H1 (cell line): ENCODE data around the gene HAT1. TPM values are rescaled to one million over a fixed set of nuclear protein-coding genes. Genes with fewer than 3 reads are reported as not detected.

ENCODE experiments used
- EP300 ChIP-seq, 2 experiments: IDR thresholded peaks; 1 replicate in 1 of 2; 2 replicates in 1 of 2; pipeline ENCODE4 v1.6.1; 2011 to 2012; ENCODE audit warnings: low read depth in 2 of 2, low read length in 2 of 2, mild to moderate bottlenecking in 2 of 2, borderline replicate concordance in 1 of 2, inconsistent platforms in 1 of 2, moderate library complexity in 1 of 2
- polyA plus RNA-seq, 7 experiments: library from polyadenylated mRNA; depleted of rRNA in 3 of 7; stranded (reverse) in 5 of 7; unstranded in 2 of 7; fragments of >200 nt in 5 of 7; fragments of 200-250 nt in 2 of 7; gene quantifications; 1 replicate in 5 of 7; 2 replicates in 1 of 7; 4 replicates in 1 of 7; pipeline versions ENCODE4 v1.2.1 to v1.2.3, GENCODE V29; 2011 to 2013; ENCODE audit warnings: missing spikeins in 2 of 7, mixed read lengths in 2 of 7
- total RNA-seq: library from RNA; stranded (reverse); fragmentation: NEBNext Ultra II Directional; extraction: Animal tissue kit (Norgen Biotek cat#: 25700); gene quantifications from 2 replicates; pipeline ENCODE4 v1.2.1, GENCODE V29; 2021

The HAT1 gene
- total and polyA plus RNA-seq, 2 of the 8 experiments (the other 6 are each of a cell fraction or from before 2014, with no cell fraction given) = 44.6 to 74.2 TPM

- no peak for TF ChIP-seq EP300 (IDR thresholded peaks at IDR 0.05; ENCODE audit: borderline replicate concordance in 1 of 2, low read depth in 2 of 2, low read length in 2 of 2)
These were observed 28.2 kb upstream of the HAT1 start, which contains the start of gene SLC25A12 (continued) for GRCh38 chr2:171893824-171894611.
